K562 (cell line): ENCODE measurements around the gene HPCAL1. TPM values are rescaled to one million over a fixed set of nuclear protein-coding genes. Genes with fewer than 3 reads are reported as not detected.
A peak's percentile ranks its signal among the peaks of the same experiment; 100 is the strongest.

Experiments
- E2F5 ChIP-seq: sonication (generic); formaldehyde crosslinking; IDR thresholded peaks from 2 replicates; pipeline ENCODE4 v1.8.0; 2022; ENCODE audit warnings: mild to moderate bottlenecking, missing genetic modification reagents
- KLF13 ChIP-seq: fragments of 450-650 bp; IDR thresholded peaks from 2 replicates; pipeline ENCODE4 v1.6.1; 2016; ENCODE audit warnings: missing genetic modification characterization, low read depth, mild to moderate bottlenecking, missing compliant biosample characterization, moderate library complexity, borderline replicate concordance
- MGA ChIP-seq: fragments of 450-650 bp; IDR thresholded peaks from 2 replicates; pipeline ENCODE4 v1.6.1; 2016; ENCODE audit warnings: mild to moderate bottlenecking, moderate library complexity
- PRPF4 ChIP-seq: fragments of 200-400 bp; formaldehyde crosslinking; IDR thresholded peaks from one replicate; pipeline ENCODE4 v1.6.1; 2017; ENCODE audit warnings: low read length, low read depth, mild to moderate bottlenecking; ENCODE audit not compliant: insufficient read depth, poor library complexity, severe bottlenecking
- SMAD4 ChIP-seq: fragments of 250-450 bp; sonication (Bioruptor Pico); conservative IDR thresholded peaks from 2 replicates; pipeline ENCODE4 v1.8.0; 2021; ENCODE audit warnings: inconsistent platforms, mild to moderate bottlenecking, moderate library complexity
- THRA ChIP-seq: fragments of 450-650 bp; IDR thresholded peaks from 2 replicates; pipeline ENCODE4 v1.6.1; 2017; ENCODE audit warnings: mild to moderate bottlenecking, moderate library complexity
- polyA plus RNA-seq, 8 experiments: library from polyadenylated mRNA; depleted of rRNA in 4 of 8; stranded (reverse) in 5 of 8; unstranded in 3 of 8; fragments of >200 nt; fragmentation: Nextera tagmentation in 2 of 8; fragmentation: Illumina TruSeq in 1 of 8; extraction: Ambion mirVana in 2 of 8; extraction: Trizol in 1 of 8; gene quantifications; 2 replicates each; pipeline versions ENCODE4 v1.2.1 to v1.2.3, GENCODE V29; 2011 to 2014; ENCODE audit warnings: inconsistent platforms in 1 of 8, missing spikeins in 1 of 8
- total RNA-seq, 7 experiments: library from RNA; depleted of rRNA in 6 of 7; stranded (reverse); fragments of >200 nt in 6 of 7; fragmentation: Illumina TruSeq in 2 of 7; extraction: Trizol in 2 of 7; gene quantifications; 2 replicates each; pipeline versions ENCODE4 v1.2.1 to v1.2.3, GENCODE V29; 2011 to 2021; ENCODE audit warnings: low replicate concordance in 1 of 7
- TF ChIP-seq, protein P1 (sequence below): sonication (generic); formaldehyde crosslinking; IDR thresholded peaks from 2 replicates; pipeline ENCODE4 v1.8.0; 2022; ENCODE audit warnings: mild to moderate bottlenecking, missing genetic modification reagents

Gene HPCAL1
- total and polyA plus RNA-seq, 9 of the 15 experiments (the other 6 are each of a cell fraction or from before 2014, with no cell fraction given): 2.7 to 65.5 (median 23.9) TPM

DNA sequence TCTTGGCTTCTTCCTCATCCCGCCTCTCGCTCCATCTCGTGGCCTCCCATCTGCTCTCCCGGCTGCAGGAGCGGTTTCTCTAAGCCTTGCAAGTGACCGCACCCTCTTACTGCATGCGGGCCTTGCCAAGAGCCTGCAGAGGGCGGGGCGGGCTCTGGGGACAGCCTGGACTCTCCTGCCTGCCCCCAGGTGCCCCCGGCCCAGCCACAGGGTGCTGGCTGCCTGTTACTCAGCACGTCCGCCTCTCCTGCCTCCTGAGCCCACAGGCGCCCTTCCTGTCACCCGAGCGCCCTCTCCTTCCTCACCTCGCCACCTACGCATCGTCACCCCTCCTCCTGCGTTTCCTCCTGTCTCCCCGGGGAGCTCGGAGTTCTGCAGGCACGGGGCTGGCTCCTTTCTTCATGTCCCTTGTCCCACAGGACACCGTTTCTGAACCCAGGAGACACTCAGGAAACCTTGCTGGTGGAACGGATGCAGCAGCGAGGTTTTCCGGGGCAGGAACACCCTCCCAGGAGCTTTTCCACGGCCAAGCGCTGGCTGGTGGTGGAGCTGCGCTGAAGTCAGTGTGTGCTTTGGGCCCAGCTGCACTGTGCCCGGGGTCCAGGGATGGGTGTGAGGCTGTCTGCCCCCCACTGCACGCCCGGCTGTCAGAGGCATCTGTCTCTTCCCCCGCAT, 28.5 kb downstream of the HPCAL1 start (continued):
- TF ChIP-seq MGA (peak; percentile 56), THRA (no peak), PRPF4 (no peak), KLF13 (tag) (no peak), E2F5 (CRISPR knock-in tag) (no peak), SMAD4 (0 out of 2 replicates have a peak, but pooled peaks have one; percentile 7)
- TF ChIP-seq, protein P1, sequence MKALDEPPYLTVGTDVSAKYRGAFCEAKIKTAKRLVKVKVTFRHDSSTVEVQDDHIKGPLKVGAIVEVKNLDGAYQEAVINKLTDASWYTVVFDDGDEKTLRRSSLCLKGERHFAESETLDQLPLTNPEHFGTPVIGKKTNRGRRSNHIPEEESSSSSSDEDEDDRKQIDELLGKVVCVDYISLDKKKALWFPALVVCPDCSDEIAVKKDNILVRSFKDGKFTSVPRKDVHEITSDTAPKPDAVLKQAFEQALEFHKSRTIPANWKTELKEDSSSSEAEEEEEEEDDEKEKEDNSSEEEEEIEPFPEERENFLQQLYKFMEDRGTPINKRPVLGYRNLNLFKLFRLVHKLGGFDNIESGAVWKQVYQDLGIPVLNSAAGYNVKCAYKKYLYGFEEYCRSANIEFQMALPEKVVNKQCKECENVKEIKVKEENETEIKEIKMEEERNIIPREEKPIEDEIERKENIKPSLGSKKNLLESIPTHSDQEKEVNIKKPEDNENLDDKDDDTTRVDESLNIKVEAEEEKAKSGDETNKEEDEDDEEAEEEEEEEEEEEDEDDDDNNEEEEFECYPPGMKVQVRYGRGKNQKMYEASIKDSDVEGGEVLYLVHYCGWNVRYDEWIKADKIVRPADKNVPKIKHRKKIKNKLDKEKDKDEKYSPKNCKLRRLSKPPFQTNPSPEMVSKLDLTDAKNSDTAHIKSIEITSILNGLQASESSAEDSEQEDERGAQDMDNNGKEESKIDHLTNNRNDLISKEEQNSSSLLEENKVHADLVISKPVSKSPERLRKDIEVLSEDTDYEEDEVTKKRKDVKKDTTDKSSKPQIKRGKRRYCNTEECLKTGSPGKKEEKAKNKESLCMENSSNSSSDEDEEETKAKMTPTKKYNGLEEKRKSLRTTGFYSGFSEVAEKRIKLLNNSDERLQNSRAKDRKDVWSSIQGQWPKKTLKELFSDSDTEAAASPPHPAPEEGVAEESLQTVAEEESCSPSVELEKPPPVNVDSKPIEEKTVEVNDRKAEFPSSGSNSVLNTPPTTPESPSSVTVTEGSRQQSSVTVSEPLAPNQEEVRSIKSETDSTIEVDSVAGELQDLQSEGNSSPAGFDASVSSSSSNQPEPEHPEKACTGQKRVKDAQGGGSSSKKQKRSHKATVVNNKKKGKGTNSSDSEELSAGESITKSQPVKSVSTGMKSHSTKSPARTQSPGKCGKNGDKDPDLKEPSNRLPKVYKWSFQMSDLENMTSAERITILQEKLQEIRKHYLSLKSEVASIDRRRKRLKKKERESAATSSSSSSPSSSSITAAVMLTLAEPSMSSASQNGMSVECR (CRISPR knock-in tag): peak; percentile 48
